Upper lobe of left lung (tissue), 4 donors: ENCODE data around the gene RHBDD2.

Experiments
- CTCF ChIP-seq, 6 experiments: fragments of 450-650 bp in 4 of 6; fragments of 200-600 bp in 2 of 6; sonication (generic) in 2 of 6; IDR thresholded peaks; one replicate each; pipeline ENCODE4 v1.5.1; 2016 to 2019; ENCODE audit warnings: antibody characterized with exemption in 6 of 6
- EP300 ChIP-seq, 4 donors: sonication (generic); formaldehyde crosslinking; IDR thresholded peaks; one replicate each; pipeline ENCODE4 v1.5.1; 2017; ENCODE audit warnings: antibody characterized with exemption in 4 of 4, control low read depth in 2 of 4
- POLR2A ChIP-seq, 4 donors: fragments of 450-650 bp; IDR thresholded peaks; one replicate each; pipeline ENCODE4 v1.5.1; 2016 to 2017; ENCODE audit warnings: antibody characterized with exemption in 4 of 4, mild to moderate bottlenecking in 2 of 4
- POLR2AphosphoS5 ChIP-seq, 2 donors: sonication (generic); formaldehyde crosslinking; IDR thresholded peaks; one replicate each; pipeline ENCODE4 v1.5.1; 2017; ENCODE audit warnings: antibody characterized with exemption in 2 of 2

GRCh38 chr7:75914655-75915415 is 36.0 kb downstream of the RHBDD2 start, which contains the start of gene POR:
- TF ChIP-seq POLR2A (IDR thresholded peaks at IDR 0.05) (peak; percentile 88 to 100 (median 98)), POLR2AphosphoS5 (IDR thresholded peaks at IDR 0.05) (peak; percentile 99 to 100), CTCF (IDR thresholded peaks at IDR 0.05) (peak in 3 of 6 experiments; percentile 45 to 60 (median 58)), EP300 (IDR thresholded peaks at IDR 0.05) (peak in 2 of 4 donors; percentile 2 to 79)
